PC-3 (cell line): ENCODE results near the gene NEBL. TPM values are rescaled to one million over a fixed set of nuclear protein-coding genes. Genes with fewer than 3 reads are reported as not detected.

ENCODE experiments used
- ATAC-seq: fragments of 200-7000 bp; cut with Tn5 transposase; 2 replicates; pipeline ENCODE4 v1.9.1; 2020; ENCODE audit warnings: mild to moderate bottlenecking, moderate library complexity
- BruUV-seq: library from RNA; stranded (reverse); fragments of 400-500 nt; replicated peaks from 2 replicates; lab custom pipeline; 2021; lab: Mats Ljungman, UMichigan
- CTCF ChIA-PET: fragments of 300-600 bp; sonication (Branson Sonifier 250); formaldehyde crosslinking; loops from one replicate; lab custom pipeline; 2022; ENCODE audit warnings: antibody characterized with exemption; lab: Charles Lee
- POLR2A ChIA-PET: fragments of 300-600 bp; sonication (Branson Sonifier 250); formaldehyde crosslinking; loops from one replicate; lab custom pipeline; 2022; ENCODE audit warnings: antibody characterized with exemption; ENCODE audit not compliant: unreplicated experiment; lab: Charles Lee
- DNase-seq: peaks from one replicate; pipeline ENCODE4 v3.0.0-alpha.2; 2015
- H2AFZ ChIP-seq: fragments of 300-600 bp; sonication (generic); 2 replicates; pipeline ENCODE4 v1.6.0; 2016; ENCODE audit warnings: antibody characterized with exemption, low read length
- H3F3A ChIP-seq: fragments of 300-600 bp; sonication (generic); one replicate; pipeline ENCODE4 v1.6.0; 2017; ENCODE audit warnings: antibody characterized with exemption, low read length, control low read depth, mild to moderate bottlenecking; ENCODE audit not compliant: unreplicated experiment
- H3K27ac ChIP-seq: fragments of 300-600 bp; sonication (generic); 2 replicates; pipeline ENCODE4 v1.5.1; 2016; ENCODE audit warnings: mild to moderate bottlenecking, low read length
- H3K27me3 ChIP-seq: fragments of 300-600 bp; sonication (generic); 2 replicates; pipeline ENCODE4 v1.6.1; 2016; ENCODE audit warnings: low read length, mixed read lengths
- H3K36me3 ChIP-seq: fragments of 300-600 bp; sonication (generic); 2 replicates; pipeline ENCODE4 v1.6.1; 2016; ENCODE audit warnings: low read depth, mixed run types, low read length, mixed read lengths
- H3K4me1 ChIP-seq: fragments of 300-600 bp; sonication (generic); 2 replicates; pipeline ENCODE4 v1.5.1; 2016; ENCODE audit warnings: low read length; ENCODE audit not compliant: insufficient read depth
- H3K4me2 ChIP-seq: fragments of 300-600 bp; sonication (generic); 2 replicates; pipeline ENCODE4 v1.6.0; 2016; ENCODE audit warnings: low read length
- H3K4me3 ChIP-seq: fragments of 300-600 bp; sonication (generic); 2 replicates; pipeline ENCODE4 v1.5.1; 2016; ENCODE audit warnings: mild to moderate bottlenecking, low read length, mixed read lengths
- H3K79me2 ChIP-seq: fragments of 300-600 bp; sonication (generic); 2 replicates; pipeline ENCODE4 v1.6.1; 2017; ENCODE audit warnings: low read length, mixed read lengths
- H3K9ac ChIP-seq: fragments of 300-600 bp; sonication (generic); 2 replicates; pipeline ENCODE4 v1.6.0; 2016; ENCODE audit warnings: mild to moderate bottlenecking, low read length
- H3K9me2 ChIP-seq: fragments of 300-600 bp; sonication (generic); replicated peaks from 2 replicates; pipeline ENCODE4 v1.6.1; 2016; ENCODE audit warnings: mixed run types, low read length, mixed read lengths
- H3K9me3 ChIP-seq: fragments of 300-600 bp; sonication (generic); 2 replicates; pipeline ENCODE4 v1.6.1; 2016; ENCODE audit warnings: low read length, mixed read lengths
- H4K20me1 ChIP-seq: fragments of 300-600 bp; sonication (generic); 2 replicates; pipeline ENCODE4 v1.6.1; 2016; ENCODE audit warnings: low read length, mixed read lengths
- EZH2 ChIP-seq: fragments of 300-600 bp; sonication (generic); IDR thresholded peaks from one replicate; pipeline ENCODE4 v1.6.1; 2017; ENCODE audit warnings: antibody characterized with exemption, mild to moderate bottlenecking, low read length; ENCODE audit not compliant: unreplicated experiment
- EZH2phosphoT487 ChIP-seq: fragments of 300-600 bp; sonication (generic); IDR thresholded peaks from 2 replicates; pipeline ENCODE4 v1.6.1; 2018; ENCODE audit warnings: mild to moderate bottlenecking, antibody characterized with exemption, low read length, borderline replicate concordance
- intact Hi-C: fragments of 100-400 bp; cut with micrococcal nuclease; formaldehyde crosslinking; loops from 2 replicates; pipeline ENCODE4 v1.9.0; 2023
- total RNA-seq: library from RNA; depleted of rRNA; stranded (reverse); fragments of >200 nt; gene quantifications from 2 replicates; pipeline ENCODE4 v1.2.3, GENCODE V29; 2014
- TF ChIP-seq, protein P1 (sequence below): fragments of 300-600 bp; sonication (generic); conservative IDR thresholded peaks from 2 replicates; pipeline ENCODE4 v1.5.1; 2017; ENCODE audit warnings: antibody characterized with exemption, low read depth, mild to moderate bottlenecking, low read length

Gene NEBL
- total RNA-seq, 1 experiment from 2014 or later, result 14.7 TPM

DNA sequence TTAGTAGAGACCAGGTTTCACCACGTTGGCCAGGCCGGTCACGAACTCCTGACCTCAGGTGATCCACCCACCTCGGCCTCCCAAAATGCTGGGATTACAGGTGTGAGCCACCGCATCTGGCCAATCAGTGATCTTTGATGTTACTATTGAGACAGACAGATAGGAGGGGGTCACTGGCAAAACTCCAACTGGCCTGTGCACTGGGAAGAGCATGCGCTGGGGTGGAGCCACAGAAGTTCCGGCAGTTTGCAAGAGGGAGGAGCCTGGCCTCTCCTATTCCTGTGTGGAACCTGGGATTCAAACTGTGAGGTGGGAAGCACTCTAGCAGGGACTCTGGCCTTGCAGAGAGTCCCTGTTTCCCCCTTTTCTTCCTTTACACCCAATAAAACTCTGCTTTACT, 60.7 kb downstream of the NEBL start:
- no peaks in the 10 kb centered on the region for H3K4me1 ChIP-seq

DNA sequence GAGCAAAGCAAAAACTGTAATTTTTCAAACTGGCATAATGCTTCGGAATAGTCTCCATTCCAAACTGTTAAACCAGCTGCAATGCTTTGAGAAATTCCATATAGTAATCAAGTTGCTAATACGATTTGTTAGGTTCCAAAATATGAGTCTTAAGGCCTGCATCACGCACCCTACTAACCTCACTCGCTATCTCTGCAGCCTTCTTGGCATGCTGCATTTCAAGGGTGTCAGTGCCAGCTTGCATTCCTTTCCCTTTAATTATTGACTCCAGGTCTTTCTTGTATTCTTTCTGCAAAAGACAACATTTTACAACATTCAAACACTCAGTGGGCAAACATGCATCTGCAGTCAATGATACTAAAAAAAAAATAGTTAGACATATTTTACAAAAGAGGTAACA, 61.8 kb downstream of the NEBL start:
- TF ChIP-seq EZH2phosphoT487 (no peak), EZH2 (no peak)
- TF ChIP-seq, protein P1, sequence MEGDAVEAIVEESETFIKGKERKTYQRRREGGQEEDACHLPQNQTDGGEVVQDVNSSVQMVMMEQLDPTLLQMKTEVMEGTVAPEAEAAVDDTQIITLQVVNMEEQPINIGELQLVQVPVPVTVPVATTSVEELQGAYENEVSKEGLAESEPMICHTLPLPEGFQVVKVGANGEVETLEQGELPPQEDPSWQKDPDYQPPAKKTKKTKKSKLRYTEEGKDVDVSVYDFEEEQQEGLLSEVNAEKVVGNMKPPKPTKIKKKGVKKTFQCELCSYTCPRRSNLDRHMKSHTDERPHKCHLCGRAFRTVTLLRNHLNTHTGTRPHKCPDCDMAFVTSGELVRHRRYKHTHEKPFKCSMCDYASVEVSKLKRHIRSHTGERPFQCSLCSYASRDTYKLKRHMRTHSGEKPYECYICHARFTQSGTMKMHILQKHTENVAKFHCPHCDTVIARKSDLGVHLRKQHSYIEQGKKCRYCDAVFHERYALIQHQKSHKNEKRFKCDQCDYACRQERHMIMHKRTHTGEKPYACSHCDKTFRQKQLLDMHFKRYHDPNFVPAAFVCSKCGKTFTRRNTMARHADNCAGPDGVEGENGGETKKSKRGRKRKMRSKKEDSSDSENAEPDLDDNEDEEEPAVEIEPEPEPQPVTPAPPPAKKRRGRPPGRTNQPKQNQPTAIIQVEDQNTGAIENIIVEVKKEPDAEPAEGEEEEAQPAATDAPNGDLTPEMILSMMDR, result no peak
- Histone ChIP-seq H3K9me2 (no peaks in the 10 kb centered on the region), H4K20me1 (no peaks in the 10 kb centered on the region), H3K4me2 (no peak overlapping the region), H2AFZ (no peak overlapping the region), H3K4me3 (no peak overlapping the region), H3K27ac (no peak overlapping the region), H3K27me3 (no peaks in the 10 kb centered on the region), H3K36me3 (no peaks in the 10 kb centered on the region), H3K9me3 (no peaks in the 10 kb centered on the region), H3K9ac (no peak overlapping the region), H3K79me2 (no peaks in the 10 kb centered on the region), H3F3A (no peaks in the 10 kb centered on the region), H3K4me1 (no peaks in the 10 kb centered on the region)
- no peak for ATAC-seq
- BruUV-seq, result no TSS peak
- DNase-seq, result no peak
- ChIA-PET POLR2A (no interaction called here), CTCF (no interaction called here)
- intact Hi-C loops, result no loop called here

More for the DNA sequence above, 60.7 kb downstream of the NEBL start:
- ChIA-PET CTCF (no interaction called here), POLR2A (no interaction called here)
- intact Hi-C loops, result no loop called here
- H3K79me2 ChIP-seq, result no peaks in the 10 kb centered on the region
- no peak for TF ChIP-seq EZH2phosphoT487
- no peak for TF ChIP-seq EZH2
- TF ChIP-seq, protein P1, result no peak
- H3K27me3 ChIP-seq, result no peaks in the 10 kb centered on the region
- no peaks in the 10 kb centered on the region for H3K36me3 ChIP-seq
- H3K9me3 ChIP-seq, result no peaks in the 10 kb centered on the region
- no peak overlapping the region for H2AFZ ChIP-seq
- BruUV-seq, result no TSS peak
- H3K27ac ChIP-seq, result no peak overlapping the region
- H3K4me2 ChIP-seq, result no peak overlapping the region
- no peak overlapping the region for H3K4me3 ChIP-seq
- no peaks in the 10 kb centered on the region for H3K9me2 ChIP-seq
- DNase-seq (no peak), ATAC-seq (no peak)
- H3F3A ChIP-seq, result no peaks in the 10 kb centered on the region
- H4K20me1 ChIP-seq, result no peaks in the 10 kb centered on the region
- no peak overlapping the region for H3K9ac ChIP-seq

DNA sequence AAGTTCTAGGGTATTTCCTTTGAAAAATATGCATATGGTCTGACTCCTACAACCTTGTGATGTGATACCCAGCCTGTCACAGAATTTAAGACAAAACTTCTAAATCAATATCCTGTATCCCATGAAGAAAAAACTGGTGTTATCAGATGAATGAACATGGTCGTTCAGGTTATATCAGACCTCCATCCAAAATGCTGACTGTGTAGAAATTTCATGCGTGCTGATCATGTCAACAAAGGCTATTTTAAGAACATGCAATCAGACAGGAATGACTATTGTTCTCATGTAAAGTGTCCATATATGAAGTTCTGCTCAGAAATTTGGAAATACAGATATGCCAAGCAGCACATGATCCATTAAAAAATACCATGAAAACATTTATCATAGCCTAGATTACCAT, 62.3 kb downstream of the NEBL start:
- ChIA-PET CTCF (no interaction called here), POLR2A (no interaction called here)
- DNase-seq (no peak), ATAC-seq (no peak)
- no TSS peak for BruUV-seq
- Histone ChIP-seq H3K36me3 (no peaks in the 10 kb centered on the region), H3K27me3 (no peaks in the 10 kb centered on the region), H3K4me2 (no peak overlapping the region), H3K9me2 (no peaks in the 10 kb centered on the region), H3K79me2 (no peaks in the 10 kb centered on the region), H2AFZ (no peak overlapping the region), H3K9ac (no peak overlapping the region), H4K20me1 (no peaks in the 10 kb centered on the region), H3K4me1 (no peaks in the 10 kb centered on the region), H3K9me3 (no peaks in the 10 kb centered on the region), H3K4me3 (no peak overlapping the region), H3K27ac (no peak overlapping the region), H3F3A (no peaks in the 10 kb centered on the region)
- TF ChIP-seq EZH2phosphoT487, result no peak
- TF ChIP-seq EZH2, result no peak
- TF ChIP-seq, protein P1, result no peak
- intact Hi-C loops, result no loop called here
